Fibroblast of skin of scalp (primary cell): ENCODE measurements around the gene ADPRS. TPM values are rescaled to one million over a fixed set of nuclear protein-coding genes. Genes with fewer than 3 reads are reported as not detected.

Experiments used
- DNase-seq: peaks from one replicate; pipeline ENCODE4 v3.0.0-alpha.2; 2013
- polyA plus RNA-seq, 2 experiments: library from polyadenylated mRNA; unstranded; fragments of 120-200 nt; gene quantifications; one replicate each; pipeline ENCODE4 v1.2.1, GENCODE V29; 2013; ENCODE audit not compliant: insufficient read length in 2 of 2

Gene ADPRS, protein sequence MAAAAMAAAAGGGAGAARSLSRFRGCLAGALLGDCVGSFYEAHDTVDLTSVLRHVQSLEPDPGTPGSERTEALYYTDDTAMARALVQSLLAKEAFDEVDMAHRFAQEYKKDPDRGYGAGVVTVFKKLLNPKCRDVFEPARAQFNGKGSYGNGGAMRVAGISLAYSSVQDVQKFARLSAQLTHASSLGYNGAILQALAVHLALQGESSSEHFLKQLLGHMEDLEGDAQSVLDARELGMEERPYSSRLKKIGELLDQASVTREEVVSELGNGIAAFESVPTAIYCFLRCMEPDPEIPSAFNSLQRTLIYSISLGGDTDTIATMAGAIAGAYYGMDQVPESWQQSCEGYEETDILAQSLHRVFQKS
- 28.4 TPM for polyA plus RNA-seq (2013, experiment 1 of 2; ENCODE audit: insufficient read length)
- 24.9 TPM for polyA plus RNA-seq (2013, experiment 2 of 2; ENCODE audit: insufficient read length)

DNA sequence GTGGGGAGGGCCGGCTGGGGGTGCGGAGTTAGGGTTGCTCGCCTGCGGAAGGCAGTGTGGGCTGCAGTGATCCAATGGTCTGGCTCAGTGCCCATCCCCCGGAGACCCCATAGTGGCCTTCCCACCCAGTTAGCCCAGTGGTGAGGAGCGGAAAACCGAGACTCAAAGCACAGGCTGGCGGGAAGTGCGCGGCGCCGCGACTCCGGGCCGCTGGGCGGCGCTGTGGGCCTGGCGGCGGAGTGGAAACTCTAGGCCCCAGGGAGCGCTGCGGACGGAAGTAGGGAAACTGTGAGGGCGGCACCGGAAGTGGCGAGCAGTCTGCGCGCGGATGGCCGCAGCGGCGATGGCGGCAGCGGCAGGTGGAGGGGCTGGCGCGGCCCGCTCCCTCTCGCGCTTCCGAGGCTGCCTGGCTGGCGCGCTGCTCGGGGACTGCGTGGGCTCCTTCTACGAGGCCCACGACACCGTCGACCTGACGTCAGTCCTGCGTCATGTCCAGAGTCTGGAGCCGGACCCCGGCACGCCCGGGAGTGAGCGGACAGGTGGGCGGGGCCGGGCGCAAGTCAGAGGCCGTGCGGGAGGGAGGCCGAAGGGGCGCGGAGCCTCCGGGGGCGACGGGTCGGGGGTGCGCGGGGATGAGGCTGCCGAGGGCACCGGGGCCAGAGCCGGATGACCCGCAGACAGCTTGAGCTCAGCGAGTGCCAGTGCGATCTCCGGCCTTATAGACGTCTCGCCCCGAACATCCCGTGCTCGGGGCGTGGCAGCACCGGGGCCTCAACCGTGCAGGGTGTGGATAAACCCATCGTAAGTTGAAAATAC, at the start of gene ADPRS:
ADPRS (plus strand) TSS at position 316 of the 816 bp plus-strand sequence; CDS start at position 329, 13 bp downstream.
- peak; percentile 89 for DNase-seq

DNA sequence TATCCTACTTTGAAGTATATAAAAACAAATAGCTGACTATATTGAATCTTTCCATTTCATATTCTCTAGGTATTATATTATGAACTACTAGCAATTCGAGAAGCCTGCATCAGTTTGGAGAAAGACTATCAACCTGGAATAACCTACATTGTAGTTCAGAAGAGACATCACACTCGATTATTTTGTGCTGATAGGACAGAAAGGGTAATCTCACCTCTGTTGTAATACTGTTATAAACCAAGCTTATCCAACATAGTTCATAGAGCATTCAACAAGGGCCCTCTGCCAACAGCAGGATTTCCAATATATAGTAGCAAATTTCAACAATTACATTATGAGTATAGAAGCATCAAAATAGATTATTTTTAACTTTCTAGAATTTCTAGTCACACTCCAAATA, 48.5 kb upstream of the ADPRS start:
- DNase-seq: no peak

DNA sequence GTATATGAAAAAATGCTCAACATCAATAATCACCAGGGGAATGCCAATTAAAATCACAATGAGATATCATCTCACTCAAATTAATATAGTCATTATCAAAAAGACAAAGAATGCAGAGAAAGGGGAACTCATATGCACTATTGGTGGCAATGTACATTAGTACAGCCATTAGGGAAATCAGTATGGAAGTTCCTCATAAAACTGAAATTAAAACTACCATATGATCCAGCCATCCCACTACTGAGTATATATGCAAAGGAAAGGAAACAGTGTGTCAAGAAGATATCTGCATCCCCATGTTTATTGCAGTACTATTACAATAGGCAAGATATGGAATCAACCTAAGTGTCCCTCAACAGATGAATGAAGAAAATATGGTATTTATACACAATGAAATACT, 36.9 kb upstream of the ADPRS start:
- DNase-seq: no peak

DNA sequence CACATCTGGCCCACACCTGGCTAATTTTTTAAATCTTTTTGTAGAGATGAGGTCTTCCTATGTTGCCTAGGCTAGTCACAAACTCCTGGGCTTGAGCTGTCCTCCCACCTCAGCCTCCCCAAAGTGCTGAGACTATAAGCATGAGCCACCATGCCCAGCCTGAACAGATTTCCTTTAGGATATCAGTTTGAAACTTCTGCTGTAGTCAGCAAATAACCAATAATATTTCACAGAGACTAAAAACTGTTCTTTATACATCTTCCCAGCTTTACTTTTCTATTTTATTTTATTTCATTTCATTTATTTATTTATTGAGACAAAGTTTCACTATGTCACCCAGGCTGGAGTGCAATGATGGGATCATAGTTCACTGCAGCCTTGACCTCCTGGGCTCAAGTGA, 34.7 kb upstream of the ADPRS start:
- no peak for DNase-seq

DNA sequence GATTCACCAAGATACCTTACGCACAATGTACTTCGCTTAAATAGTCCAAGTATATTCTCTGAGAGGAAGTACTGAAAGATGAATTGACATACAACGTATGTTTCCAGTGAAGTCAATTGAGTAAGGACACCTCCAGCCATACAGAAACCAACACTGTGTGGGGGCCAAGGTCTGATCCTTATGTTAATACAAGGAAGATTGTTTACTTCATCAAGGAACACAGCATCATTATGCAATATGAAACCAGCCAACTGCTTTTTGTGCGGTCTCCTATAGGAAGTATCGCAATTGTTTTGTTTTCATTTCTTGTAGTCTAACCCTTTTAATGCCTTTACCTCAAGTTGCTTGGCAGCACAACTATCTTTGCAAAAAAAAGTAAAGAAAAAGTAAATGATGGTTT, 33.0 kb upstream of the ADPRS start:
- DNase-seq: no peak

DNA sequence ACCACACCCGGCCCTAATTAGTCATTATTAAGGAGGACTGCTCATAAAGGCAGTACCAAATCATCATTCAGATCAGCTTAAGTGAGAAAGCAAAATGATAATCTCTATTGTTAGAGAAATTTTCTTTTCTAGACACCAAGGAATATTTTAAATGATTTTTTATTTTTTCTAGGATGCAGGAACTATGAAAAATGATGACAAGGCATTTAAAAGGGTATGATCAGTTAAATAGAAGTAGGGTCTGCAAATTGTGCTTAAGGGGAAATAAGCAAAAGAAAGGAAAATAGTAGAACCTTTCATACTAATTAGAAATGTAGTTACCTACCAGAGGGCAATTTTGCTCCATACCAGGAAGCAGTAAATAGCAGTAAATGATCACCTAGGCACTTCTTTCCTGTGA, 26.4 kb upstream of the ADPRS start:
- no peak for DNase-seq

DNA sequence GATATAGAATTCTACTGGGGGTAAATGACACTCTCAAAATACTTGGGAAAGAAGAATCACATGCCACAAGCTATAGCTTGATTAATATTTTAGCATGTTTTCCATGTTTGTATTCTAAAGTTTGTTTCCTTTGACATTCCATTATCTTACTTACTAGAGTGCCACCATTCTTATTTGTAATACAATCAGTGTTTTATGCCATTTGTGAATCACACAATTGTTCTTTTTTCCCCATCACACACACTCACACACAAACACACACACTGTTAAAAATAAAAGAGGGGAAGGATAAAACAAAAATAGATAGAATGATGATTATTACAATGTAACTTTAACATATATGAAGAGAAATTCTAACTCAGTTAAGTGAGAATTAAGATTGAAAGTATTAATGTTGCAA, 20.8 kb upstream of the ADPRS start:
- DNase-seq: no peak

DNA sequence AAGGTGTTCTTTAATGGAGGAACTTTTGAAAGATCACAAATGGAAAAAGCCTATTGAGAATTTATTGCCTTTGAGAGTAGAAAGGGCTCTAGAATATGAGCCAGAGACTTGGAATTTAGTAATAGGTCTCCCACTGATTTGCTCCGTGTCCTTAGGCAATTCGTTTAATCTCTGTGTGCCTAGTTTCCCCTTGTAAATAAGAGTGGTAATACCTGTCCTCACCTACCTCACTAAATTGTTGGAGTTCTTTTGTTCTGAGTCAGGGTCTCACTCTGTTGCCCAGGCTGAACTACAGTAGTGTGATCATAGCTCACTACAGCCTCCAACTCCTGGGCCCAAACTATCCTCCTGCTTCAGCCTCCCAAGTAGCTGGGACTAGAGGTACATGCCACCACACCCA, 19.8 kb upstream of the ADPRS start:
- DNase-seq: no peak

DNA sequence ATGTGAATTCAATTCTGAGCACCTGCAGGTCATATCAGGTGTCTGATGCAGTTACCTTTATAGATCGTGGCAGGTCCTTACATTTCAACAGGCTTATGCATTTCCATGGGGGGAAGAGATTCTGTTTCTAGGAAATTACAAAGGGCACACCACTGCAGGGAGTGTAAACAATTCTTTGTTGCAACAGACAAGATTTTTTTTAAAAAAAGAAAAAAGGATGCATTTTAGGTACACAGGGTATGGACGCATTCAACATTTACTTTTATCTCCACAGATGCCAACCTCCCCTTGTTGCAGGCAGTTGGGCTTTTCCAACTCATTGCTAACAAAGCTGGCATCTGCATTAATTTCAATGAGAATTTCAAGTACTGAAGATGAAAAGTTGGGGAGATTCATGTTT, 18.3 kb upstream of the ADPRS start:
- DNase-seq: no peak

DNA sequence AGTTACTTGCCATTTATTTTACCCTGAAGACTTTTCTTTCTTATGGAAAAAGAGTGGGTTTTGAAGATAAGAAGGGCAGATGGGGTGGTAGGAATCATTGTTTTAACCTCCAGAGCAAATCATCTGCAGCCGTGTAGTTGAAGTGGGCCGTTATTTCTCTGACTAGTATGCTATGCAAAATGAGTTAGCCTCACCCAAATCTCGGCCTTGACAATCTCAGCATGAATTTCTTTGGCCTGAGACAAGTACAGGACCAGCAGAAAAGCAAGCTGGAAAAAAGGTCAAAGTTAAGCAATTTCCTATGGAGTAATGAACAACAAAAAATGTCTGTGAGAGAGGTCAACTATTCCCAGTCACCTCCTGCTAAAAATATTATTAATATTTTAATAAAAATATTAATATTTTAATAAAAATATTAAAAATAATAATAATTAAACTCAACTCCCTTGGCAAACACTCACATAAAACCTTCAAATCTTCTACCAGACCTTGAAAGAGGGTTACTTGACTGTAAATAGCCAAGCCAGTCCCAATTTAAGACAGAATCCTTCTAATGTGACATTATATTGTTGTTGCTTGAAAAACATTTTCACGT, 11.6 kb upstream of the ADPRS start:
- no peak for DNase-seq

DNA sequence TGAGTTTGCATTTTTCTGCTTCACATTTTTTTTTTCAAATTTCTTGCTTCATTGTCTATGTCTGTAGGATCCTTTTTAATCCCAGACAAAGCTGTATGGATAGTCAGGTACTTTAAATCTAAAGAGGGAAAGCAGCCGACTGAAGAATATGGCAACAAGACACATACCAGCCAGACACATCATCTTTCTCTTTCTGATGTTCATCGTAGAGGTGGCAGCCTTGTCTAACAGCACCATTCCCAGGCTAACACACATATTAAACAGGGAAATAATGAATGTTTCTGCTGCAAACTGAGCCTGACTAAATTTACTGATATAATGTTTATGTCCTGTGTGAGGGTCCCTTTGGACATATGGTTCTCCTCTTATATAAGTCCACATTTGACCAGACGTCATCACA, 8.5 kb upstream of the ADPRS start:
- no peak for DNase-seq

DNA sequence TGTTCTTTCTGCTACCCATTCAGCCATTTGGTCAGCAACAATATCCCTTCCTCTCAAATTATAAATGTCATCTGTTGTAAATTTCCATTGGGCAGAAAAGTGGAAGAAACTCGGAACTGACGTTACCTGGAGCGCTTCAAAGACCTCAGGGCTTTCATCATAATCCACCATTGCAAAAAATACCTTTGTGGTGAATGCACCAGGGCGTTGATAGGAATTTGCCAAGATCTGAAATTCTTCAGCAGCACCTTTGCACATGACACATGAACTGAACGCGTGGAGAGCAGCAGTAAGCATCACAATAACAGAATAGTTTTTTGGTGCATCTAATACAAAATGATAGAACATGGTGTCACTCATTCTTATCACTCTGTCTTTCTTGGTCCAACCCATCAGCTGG, 7.9 kb upstream of the ADPRS start:
- DNase-seq: no peak

DNA sequence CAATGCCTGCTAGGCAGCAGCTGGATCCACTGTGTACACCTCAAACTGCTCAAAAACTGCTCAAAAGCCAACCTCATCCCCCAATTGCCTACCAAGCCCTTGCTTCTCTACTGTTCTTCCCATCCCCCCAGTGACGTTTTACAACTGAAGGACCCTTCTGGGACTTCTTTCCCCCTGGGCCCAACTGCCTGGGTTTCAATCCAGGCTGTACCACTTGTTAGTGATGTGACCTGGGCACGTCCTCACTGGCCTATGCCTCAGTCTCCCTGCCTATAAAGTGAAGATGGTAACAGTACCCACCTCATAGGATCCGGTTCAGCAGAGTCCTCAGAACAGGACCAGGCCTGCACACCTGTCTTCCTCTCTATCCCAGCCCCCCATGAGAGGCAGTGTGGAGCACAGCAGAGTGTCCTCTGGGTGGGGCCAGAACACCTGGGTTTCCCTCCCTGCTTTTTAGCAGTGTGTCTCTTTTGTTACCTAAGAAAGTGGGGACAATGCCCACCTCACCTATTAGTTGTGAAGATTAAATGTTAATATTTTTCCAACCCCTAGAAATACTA, 6.7 kb upstream of the ADPRS start:
- no peak for DNase-seq

DNA sequence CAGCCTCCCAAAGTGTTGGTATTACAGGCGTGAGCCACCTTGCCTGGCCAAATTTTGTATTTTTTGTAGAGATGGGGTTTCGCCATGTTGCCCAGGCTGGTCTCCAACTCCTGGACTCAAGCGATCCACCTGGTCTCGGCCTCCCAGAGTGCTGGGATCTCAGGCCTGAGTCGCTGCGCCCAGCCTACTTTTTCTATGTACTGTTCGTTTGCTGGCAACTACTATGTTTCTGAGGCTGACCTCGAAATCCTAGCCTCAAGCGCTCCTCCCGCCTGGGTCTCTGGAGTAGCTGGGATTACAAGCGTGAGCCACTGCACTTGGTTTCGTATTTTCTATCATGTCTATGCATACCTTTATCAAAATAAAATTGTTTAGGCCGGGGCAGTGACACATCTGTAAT, 5.5 kb upstream of the ADPRS start:
- DNase-seq: no peak

DNA sequence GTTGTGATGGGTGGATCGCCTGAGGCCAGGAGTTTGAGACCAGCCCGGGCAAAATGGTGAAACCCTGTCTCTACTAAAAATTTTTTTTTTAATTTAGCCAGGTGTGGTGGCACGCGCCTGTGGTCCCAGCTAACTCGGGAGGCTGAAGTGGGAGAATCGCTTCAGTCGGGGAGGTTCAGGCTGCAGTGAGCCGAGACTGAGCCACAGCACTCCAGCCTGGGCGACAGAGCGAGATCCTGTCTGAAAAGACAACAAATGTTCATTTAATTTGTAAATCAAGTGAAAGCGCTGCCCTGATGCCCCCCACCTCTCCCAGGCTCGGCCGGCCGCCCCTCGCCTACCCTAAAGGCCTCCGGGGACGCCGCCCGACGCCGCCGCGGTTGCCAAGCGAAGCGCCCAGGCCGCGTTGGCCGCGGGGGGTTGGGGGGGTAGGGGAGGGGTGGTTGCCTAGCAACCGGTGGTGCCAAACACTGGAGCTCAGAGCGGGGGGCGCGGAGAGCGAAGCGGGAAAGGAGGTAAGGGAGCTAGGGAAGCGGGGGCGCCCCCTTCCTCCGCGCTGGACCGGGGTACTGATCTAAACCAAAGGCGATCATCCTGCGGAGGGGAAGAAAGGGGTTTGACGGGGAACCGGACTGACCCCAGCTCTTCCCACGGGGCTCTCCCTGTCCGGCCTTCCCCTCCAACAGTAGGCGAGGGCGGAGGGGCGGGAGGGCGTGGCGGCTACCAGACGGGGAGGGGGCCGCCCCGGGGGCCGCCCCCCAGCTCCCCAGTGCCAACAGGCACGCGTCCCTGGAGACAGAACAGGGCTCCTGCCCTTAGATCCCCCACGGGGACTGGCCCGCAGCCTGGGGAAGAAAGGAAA, 4.8 kb upstream of the ADPRS start, which contains the start of gene TEKT2:
TEKT2 (plus strand) TSS at position 460 of the 862 bp plus-strand sequence. CDS start 828 bp downstream, outside the sequence.
- peak; percentile 49 for DNase-seq

DNA sequence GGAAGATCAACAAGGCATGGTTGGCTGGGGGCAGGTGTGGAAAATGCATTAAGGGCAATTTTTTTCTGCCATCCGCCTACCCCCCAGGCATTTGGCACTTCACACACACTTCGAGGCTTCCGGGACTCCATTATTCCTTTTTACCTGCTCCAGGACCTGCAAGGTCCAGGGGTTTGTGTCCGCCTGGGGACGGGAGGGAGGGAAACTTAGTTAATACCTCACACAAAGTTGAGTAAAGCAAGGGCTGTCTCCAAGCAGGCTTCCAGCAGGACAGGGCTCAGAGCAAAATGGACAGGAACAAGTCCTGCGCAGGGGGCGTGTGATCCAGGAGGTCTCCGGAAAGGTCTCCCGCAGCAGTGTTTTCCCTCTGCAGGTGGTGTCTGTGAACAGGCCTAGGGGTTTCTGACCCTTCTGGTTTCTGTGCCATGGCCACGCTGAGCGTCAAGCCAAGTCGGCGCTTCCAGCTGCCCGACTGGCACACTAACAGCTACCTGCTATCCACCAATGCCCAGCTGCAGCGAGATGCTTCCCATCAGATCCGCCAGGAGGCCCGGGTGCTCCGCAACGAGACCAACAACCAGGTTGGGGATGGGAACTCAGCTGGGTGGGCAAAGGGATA, 4.1 kb upstream of the ADPRS start:
- DNase-seq: no peak

DNA sequence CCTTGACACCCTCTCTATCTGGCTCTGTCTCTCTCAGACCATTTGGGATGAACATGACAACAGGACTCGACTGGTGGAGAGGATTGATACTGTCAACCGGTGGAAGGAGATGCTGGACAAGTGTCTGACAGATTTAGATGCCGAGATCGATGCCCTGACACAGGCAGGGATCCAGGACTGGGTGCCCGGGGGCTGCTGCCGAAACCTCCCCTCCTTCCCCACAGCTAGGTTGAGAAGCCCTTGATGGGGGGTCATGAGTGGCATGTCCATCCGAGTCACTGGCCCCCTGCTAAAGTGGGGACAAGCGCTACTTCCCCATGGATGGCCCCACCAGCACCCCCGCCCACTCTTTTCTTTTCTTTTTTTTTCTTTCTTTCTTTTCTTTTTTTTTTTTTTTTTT, 3.6 kb upstream of the ADPRS start:
- no peak for DNase-seq

DNA sequence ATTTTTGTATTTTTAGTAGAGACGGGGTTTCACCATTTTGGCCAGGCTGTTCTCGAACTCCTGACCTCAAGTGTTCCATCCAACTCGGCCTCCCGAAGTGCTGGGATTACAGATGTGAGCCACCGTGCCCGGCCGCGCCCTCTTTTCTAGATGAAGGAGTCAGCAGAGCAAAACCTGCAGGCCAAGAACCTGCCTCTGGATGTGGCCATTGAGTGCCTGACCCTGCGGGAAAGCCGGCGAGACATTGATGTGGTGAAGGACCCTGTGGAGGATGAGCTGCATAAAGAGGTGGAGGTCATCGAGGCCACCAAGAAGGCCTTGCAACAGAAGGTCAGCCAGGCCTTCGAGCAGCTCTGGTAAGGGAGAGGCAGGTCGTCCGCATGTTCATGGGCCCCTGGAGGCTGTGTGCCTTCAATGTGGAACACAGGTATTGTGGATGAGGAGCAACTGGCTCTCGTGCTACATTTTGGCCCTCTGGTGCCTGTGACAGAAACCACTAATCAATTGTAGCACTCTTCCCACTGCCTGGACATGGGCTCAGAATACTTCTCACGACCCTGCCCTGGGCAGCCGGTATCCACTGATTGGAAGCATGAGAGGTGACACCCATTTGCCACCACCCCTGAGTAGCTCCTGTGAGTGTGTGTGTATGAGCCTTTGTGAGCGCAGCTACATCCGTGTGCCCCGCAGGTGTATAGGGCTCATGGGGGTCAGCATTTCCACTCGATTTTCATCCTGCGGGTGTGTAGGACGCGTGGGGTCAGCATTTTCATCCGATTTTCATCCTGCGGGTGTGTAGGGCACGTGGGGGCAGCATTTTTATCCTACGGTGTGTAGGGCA, 2.8 kb upstream of the ADPRS start:
- no peak for DNase-seq

DNA sequence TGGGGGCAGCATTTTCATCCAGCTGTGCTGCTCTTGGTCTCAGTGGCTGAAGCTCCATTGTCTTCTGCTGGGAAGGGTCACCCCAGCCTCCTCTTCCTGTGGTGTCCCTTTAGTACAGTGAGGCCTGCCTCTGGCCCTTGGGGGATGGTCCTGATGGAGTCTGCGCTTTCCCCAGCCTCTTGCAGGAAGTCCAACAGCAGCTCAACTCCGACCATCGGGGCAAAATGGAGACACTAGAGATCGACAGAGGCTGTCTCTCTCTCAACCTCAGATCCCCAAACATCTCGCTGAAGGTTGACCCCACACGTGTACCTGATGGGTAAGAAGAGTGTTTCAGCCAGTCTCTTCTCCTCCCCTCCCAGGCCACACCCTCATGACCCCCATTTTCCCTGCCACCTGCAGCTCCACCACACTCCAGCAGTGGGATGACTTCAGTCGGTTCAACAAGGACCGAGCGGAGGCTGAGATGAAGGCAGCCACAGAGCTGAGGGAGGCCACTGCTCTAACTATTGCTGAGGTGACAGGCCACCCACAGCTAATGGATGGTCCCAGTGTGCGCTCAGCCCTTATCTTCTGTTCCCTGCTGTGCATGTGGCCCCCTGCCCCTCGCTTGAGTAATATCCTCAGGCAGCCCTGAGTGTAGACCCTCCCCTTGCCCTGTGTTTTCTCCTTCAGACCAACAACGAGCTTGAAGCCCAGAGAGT, 2.0 kb upstream of the ADPRS start:
- DNase-seq: no peak
